ENCODE results near the gene COG1. TPM values are rescaled to one million over a fixed set of nuclear protein-coding genes. Genes with fewer than 3 reads are reported as not detected.

The COG1 gene
- total and polyA plus RNA-seq, 4 donors = 6.9 to 16.5 (median 12.0) TPM

DNA sequence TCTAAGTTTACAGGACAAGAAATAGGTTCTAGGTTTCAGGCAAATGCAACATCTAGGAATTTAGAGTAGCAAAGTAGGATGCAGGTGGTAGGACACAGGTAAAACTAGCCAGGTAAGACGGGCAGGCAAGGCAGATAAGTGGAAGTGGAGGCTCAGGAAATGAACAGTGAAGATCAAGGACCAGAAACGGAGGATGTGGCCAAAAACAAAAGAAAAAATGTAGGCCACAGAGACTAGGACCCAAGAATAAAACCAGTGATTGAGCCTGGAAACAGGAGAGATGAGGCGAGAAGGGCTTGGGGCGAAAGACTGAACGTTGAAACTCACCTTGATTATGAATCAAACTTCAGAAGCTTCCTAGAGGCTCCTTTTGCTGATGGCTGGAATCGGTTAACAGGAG, 44.9 kb downstream of the COG1 start (continued):
- TF ChIP-seq, protein P1, sequence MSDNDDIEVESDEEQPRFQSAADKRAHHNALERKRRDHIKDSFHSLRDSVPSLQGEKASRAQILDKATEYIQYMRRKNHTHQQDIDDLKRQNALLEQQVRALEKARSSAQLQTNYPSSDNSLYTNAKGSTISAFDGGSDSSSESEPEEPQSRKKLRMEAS (IDR thresholded peaks at IDR 0.05) = no peak
- TF ChIP-seq FOXA2 (IDR thresholded peaks at IDR 0.05) (no peak), GABPA (IDR thresholded peaks at IDR 0.05 in 1 of 2, conservative IDR thresholded peaks at IDR 0.05 in 1 of 2) (no peak), FOXA1 (IDR thresholded peaks at IDR 0.05) (no peak), HNF4A (conservative IDR thresholded peaks at IDR 0.05) (no peak), RXRA (IDR thresholded peaks at IDR 0.05) (no peak)
- TF ChIP-seq, protein P2, sequence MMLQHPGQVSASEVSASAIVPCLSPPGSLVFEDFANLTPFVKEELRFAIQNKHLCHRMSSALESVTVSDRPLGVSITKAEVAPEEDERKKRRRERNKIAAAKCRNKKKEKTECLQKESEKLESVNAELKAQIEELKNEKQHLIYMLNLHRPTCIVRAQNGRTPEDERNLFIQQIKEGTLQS (IDR thresholded peaks at IDR 0.05) = no peak
- TF ChIP-seq, protein P3, sequence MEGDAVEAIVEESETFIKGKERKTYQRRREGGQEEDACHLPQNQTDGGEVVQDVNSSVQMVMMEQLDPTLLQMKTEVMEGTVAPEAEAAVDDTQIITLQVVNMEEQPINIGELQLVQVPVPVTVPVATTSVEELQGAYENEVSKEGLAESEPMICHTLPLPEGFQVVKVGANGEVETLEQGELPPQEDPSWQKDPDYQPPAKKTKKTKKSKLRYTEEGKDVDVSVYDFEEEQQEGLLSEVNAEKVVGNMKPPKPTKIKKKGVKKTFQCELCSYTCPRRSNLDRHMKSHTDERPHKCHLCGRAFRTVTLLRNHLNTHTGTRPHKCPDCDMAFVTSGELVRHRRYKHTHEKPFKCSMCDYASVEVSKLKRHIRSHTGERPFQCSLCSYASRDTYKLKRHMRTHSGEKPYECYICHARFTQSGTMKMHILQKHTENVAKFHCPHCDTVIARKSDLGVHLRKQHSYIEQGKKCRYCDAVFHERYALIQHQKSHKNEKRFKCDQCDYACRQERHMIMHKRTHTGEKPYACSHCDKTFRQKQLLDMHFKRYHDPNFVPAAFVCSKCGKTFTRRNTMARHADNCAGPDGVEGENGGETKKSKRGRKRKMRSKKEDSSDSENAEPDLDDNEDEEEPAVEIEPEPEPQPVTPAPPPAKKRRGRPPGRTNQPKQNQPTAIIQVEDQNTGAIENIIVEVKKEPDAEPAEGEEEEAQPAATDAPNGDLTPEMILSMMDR (IDR thresholded peaks at IDR 0.05; ENCODE audit: low read depth, low read length, missing input control) = no peak

DNA sequence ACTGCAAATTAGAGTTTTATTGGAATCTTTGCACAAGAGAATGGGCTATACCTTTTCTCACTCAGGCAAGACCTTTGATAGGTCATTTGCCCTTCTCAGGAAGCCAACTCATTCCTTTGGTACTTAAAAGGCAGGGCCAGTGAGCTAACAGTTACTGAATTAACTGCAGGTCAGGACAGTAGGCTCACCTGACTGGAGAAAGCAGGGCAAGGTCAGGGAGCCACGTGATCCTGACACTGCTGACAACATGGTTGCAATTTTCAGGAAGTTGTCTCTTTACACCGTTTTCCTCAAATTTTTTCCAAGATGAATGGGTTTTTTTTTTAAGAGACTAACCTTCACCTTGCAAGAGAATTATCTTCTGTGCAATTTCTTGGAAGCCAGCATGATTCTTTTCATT, 47.7 kb downstream of the COG1 start:
- H3K9me3 ChIP-seq (ENCODE audit: control insufficient read depth in 4 of 4, low read length in 3 of 4) = no peaks in the 10 kb centered on the region
- H3K9ac ChIP-seq (ENCODE audit: low read depth in 1 of 2, low read length in 2 of 2) = no peak overlapping the region
- peaks cover 2 to 24% (median 13%) of the 10 kb centered on the region in 4 donors for H3K36me3 ChIP-seq (ENCODE audit: control insufficient read depth in 4 of 4, insufficient read depth in 3 of 4, low read depth in 1 of 4, low read length in 3 of 4)
- H3K27me3 ChIP-seq (ENCODE audit: control insufficient read depth in 4 of 4, insufficient read depth in 4 of 4, low read length in 3 of 4) = no peaks in the 10 kb centered on the region
- peaks cover 0 to 5% (median under 1%) of the 10 kb centered on the region in 4 donors for H3K4me1 ChIP-seq (ENCODE audit: control insufficient read depth in 4 of 4, insufficient read depth in 4 of 4, low read length in 3 of 4)
- 63% methylated on average over 2 of the region's 2 CpGs for WGBS
- no peak for DNase-seq (ENCODE audit: low spot score)
- no peak overlapping the region for H3K27ac ChIP-seq (ENCODE audit: low read depth in 1 of 2, low read length in 2 of 2)
- TF ChIP-seq, protein P1 (IDR thresholded peaks at IDR 0.05) = no peak
- TF ChIP-seq SP1 (IDR thresholded peaks at IDR 0.05) (no peak), FOXA2 (IDR thresholded peaks at IDR 0.05) (no peak), NR2F2 (IDR thresholded peaks at IDR 0.05) (no peak)
- TF ChIP-seq, protein P3 (IDR thresholded peaks at IDR 0.05; ENCODE audit: low read depth, low read length, missing input control) = no peak
- H3K4me3 ChIP-seq (ENCODE audit: low read depth in 1 of 3, low read length in 3 of 3) = no peak overlapping the region

DNA sequence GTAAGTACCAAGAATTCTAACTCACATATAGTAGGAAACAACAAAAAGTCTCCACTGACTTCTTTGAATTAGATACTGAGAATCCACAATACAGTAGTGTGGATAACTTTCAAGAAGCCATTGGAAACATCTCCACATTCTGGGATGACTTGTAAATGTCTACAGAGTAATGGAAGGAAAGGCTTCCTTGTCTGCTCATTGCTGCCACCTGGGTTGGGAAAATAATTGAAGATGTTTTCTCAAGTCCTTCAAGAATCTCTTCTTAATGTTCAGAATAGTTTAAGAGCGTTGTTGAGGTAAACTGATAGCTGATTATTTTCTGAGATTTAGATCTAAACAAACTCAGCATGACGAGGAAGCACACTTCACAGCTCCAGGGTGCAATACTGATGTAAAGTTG, 54.9 kb downstream of the COG1 start:
- Histone ChIP-seq H3K4me3 (ENCODE audit: low read depth in 1 of 3, low read length in 3 of 3) (no peak overlapping the region), H3K36me3 (ENCODE audit: control insufficient read depth in 4 of 4, insufficient read depth in 3 of 4, low read depth in 1 of 4, low read length in 3 of 4) (peaks cover 0 to 29% (median 10%) of the 10 kb centered on the region in 4 donors), H3K27ac (ENCODE audit: low read depth in 1 of 2, low read length in 2 of 2) (no peak overlapping the region), H3K9ac (ENCODE audit: low read depth in 1 of 2, low read length in 2 of 2) (no peak overlapping the region), H3K9me3 (ENCODE audit: control insufficient read depth in 4 of 4, low read length in 3 of 4) (no peaks in the 10 kb centered on the region), H3K27me3 (ENCODE audit: control insufficient read depth in 4 of 4, insufficient read depth in 4 of 4, low read length in 3 of 4) (no peaks in the 10 kb centered on the region), H3K4me1 (ENCODE audit: control insufficient read depth in 4 of 4, insufficient read depth in 4 of 4, low read length in 3 of 4) (no peaks in the 10 kb centered on the region)
- TF ChIP-seq RAD21 (IDR thresholded peaks at IDR 0.05) (peak; percentile 26 to 29), SP1 (IDR thresholded peaks at IDR 0.05) (no peak), TAF1 (conservative IDR thresholded peaks at IDR 0.05) (no peak)
- no peak for DNase-seq (ENCODE audit: low spot score)
- WGBS = 94% methylated on average over 2 of the region's 2 CpGs

Measured in liver (tissue), 9 donors.